Measurements from ENCODE around the gene HES3.

HES3 gene, protein sequence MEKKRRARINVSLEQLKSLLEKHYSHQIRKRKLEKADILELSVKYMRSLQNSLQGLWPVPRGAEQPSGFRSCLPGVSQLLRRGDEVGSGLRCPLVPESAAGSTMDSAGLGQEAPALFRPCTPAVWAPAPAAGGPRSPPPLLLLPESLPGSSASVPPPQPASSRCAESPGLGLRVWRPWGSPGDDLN

DNA sequence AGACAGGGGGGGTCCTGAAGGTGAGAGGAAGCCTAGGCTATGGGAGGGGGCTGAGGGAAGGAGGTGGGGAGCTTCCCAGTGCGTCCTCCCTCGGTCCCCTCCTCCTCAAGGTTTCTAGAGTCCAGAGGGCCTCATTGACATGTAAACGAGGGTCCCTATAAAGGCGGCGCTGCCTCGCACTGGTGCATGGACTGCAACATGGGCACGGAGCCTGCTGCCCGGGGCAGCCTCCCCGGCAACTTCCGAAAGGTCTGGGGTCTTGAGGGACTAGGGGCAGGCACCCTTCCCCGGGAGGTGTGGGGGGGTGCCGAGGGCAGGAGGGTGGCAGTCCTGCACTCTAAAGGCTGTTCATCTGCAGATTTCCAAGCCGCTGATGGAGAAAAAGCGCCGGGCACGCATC lies at the start of gene HES3:
HES3 (plus strand) TSS at position 187 of the 400 bp plus-strand sequence; CDS start at position 374, 187 bp downstream.
- DNase-seq, result no peak

DNA sequence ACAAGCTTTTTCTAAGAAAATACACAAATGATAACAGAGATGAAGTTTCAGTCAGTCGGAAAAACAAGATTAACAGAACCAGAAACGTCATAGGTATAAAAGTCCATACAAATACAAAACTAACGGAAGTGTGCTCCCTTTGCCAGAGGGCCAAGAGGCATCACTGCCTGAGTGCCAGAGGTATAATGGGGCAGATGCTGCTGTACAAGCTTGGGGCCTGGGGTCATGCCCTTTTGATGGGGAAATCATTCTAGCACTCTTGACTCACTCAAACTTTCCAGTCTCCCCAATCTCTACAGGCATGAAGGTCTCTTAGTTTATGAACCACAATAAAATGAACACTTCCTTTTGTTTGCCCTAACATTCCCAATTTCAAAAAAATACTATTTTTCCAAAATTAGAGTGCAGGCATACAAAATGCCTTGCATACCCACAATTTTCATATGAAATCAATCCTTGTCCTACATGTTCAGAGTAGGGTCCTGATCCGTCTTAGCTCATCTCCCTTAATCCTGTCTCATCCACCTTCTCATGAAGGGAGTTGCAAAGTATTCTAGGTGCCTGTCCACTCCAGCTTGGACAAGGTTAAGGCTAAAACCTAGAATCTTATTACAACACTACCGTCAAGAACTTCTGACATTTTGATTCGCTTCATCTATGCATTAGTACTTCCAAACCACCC lies 46.1 kb upstream of the HES3 start:
- DNase-seq, result no peak

DNA sequence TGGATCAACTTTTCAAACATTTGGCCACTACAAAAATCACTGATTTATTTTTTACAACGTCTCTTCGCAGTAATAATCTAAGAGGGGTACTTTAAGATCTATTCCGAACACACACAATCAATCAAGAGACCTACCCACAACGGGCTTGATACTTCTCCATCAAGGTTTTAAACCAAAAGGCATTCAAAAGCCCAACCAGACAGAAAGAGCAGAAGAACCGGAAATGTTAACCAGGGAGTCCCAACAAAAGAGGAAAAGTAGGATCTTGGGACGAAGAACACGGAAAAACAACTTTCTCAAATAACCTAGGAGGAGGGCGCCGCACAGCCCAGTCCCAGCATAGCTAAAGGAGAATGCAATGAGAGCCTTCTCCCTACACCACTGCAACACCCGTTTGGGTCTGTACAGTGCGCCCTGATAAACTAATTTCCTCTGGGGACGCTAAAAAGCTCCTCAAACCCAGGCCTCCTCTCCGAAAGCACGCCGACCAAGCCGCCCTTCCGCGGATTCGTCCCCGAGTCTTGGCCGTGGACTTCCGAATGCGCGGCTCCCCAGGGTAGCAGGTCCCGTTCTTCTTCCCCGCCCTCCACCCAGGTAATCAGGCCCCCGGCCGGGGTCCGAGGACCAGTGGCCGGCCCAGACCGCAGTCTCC lies 45.2 kb upstream of the HES3 start:
- no peak for DNase-seq

DNA sequence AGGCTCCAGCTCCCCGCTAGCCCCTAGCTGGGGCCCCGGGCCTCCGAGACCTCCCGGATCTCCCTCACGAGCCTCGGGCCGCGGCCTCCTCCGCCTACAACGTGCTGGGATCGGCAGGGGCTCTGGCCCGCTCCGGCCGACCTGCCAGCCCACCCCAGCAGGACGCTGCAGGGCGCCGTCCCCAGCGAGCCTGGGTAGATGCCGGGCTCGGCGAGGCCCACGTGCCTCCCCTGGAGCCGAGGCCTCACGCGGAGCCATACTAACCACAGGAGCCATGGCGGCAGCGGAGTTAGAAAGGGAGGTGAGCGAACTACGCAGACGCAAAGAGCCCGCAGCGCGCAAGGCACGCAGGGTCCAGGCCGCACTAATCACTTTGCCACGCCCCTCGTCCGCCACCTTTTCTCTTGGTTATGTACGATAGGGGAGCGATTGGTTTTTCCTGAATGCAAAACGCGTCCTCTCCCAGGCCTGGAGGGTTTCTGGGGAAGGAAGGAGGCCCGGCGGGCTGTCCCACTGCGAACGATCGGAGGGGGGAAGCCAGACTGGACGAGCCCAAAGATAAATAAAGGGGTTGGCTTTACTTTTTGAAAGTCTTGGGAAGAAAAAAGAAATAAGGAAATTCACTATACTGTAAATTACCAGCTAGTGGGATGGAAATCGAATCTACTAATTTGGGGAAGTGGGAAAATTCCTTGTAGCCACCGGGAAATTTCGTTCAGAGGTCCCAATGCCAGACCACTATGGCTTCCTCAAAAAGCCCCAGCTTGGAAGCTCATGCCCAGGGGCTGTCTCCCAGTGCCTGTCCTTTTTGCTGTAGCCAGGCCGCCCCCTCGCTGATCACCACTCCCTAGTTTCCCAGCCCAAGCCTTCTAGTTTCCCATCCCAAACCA lies 44.4 kb upstream of the HES3 start, which contains the start of gene RPL22:
RPL22 (minus strand) TSS at position 298 of the 890 bp plus-strand sequence; CDS start at position 276, 22 bp downstream.
- peak; percentile 97 for DNase-seq

DNA sequence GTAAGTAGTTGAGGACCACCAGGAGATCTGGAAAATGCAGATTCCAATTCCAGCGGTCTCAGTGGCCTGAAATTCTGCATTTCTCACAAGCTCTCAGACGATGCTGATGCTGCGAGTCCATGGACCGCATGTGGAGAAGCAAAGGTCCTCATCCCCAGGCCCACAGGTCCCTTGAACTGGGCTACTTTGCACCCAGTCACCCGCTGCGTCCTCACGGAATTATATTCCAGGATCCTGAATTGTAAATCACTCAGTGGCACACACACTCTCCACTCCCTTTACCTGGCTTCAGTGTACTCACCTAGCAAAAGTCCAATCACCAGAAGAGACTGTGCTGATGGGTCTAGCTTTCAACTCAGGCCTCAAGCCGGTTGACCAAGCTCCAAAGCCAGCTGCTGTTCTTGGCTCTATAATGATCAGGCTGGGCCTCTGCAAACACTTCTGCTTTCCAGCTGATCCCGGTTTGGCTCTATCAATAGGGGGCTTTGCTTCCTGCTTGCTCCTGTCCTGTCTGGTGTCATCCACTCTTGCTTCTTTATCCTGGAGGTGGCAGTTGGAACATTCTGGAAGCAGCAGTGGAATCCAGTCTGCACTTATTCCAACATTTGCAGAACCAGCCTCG lies 43.7 kb upstream of the HES3 start:
- DNase-seq, result no peak

DNA sequence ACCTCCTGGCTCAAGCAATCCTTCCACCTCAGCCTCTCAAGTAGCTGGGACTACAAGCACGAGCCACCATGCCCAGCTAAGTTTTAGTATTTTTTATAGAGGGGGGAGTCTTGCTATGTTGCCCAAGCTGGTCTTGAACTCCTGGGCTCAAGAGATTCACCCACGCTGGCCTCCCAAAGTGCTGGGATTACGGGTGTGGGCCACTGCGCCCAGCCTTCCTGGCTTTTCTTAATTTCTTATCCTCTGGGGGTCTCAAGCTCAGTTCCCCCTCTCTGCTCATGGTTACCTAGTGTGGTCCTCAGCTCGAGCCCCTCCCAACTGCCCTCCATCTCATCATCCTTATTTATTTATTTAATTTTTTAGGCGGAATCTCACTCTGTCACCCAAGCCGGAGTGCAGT lies 41.7 kb upstream of the HES3 start:
- DNase-seq, result no peak

DNA sequence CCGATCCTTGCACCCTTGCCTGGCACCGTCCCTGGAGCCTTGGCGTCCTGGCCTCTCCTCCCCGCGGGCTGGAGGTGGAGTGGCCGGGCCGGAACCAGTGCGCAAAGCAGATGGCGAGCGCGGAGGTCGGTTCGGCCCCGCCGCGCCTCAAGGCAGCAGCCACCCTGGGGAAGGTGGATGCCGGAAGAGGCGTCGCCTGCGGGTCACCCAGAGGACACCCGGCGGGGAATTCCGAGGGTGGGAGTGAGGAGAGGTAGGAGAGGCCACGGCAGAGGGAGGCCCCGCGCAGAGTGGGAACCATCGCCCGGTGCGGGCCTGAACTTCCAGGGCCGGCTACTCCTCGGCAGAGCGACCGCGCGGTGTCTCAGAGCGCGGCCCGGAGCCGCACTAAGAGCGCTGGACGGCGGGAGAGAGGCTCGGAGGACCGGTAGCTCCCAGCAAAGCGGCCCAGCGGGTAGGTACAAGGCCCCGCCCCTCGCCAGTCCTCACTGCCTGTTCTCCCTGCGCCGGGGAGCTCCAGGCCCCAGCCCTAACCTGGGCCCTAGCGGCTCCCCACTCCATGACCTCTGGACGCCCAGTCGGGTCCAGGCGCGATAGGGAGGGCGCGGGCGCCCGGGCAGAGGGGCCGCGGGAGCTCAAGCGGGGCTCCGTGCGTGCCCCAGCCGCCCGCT lies 38.0 kb upstream of the HES3 start, which contains the start of gene RNF207:
RNF207 (plus strand) TSS at position 271 of the 671 bp plus-strand sequence. CDS start 417 bp downstream, outside the sequence.
- peak; percentile 70 for DNase-seq

DNA sequence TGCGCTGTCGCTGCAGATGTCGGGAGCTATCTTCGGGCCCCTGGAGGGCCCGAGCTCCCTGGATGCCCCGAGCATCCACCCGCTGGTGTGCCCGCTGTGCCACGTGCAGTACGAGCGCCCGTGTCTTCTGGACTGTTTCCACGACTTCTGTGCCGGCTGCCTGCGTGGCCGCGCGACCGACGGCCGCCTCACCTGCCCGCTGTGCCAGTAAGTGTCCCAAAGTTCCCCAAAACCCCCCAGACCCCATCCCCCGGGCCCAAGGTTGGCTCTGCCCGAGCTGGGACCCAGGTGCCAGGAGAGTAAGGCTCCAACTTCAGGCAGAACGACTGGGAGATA lies 37.5 kb upstream of the HES3 start:
- no peak for DNase-seq

DNA sequence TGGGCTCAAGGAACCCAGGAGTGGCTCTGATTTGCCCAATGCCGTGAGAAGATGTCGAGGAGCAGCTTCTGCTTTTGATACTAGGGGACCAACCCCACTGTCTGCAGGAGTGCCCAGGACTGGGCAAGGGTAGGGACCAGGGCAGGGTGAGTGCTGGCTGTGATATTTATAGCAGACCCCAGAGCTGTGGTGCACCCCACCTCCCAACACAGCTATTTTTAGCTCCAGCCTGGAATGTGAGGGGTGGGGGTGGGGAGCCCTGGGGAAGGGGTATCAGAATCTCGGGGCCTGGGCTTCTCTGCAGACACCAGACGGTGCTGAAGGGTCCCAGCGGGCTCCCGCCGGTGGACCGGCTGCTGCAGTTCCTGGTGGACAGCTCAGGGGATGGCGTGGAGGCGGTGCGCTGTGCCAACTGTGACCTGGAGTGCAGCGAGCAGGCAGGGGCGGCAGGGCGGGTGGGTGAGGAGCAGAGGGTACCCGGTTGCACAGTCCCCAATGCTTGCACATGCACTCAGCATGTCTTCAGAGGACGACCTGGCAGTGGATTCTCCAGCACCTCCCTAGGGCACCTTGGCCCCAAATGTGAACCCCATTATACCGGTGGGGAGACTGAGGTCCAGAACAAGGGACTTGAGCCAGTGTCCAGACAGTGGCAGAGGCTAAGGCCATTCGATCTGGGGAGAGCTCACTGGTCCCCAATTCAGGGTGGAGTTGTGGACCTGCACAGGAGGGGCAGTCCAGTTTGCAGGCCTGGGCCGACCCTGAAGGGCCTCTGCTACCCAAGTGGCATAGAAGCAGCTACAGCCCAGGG lies 36.7 kb upstream of the HES3 start:
- DNase-seq, result no peak

DNA sequence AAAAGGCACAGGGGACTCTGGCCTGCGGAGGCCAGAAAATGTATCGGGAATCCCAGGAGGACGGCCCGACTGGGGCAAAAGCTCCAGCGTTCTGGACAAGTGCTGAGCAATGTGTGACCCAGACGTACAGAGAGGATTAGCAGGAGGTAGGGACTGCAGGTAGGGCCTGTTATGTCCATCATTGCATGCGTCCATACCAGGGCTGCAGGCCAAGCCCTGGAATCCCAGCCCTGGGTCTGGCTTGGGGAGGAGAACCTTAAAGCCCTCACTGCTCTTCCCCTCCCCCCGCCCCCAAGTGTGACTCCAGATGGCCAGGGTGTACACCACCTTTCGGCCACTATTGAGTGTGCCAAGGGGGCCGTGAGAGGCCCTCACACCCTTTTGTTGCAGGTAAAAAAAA lies 36.1 kb upstream of the HES3 start:
- DNase-seq, result no peak

DNA sequence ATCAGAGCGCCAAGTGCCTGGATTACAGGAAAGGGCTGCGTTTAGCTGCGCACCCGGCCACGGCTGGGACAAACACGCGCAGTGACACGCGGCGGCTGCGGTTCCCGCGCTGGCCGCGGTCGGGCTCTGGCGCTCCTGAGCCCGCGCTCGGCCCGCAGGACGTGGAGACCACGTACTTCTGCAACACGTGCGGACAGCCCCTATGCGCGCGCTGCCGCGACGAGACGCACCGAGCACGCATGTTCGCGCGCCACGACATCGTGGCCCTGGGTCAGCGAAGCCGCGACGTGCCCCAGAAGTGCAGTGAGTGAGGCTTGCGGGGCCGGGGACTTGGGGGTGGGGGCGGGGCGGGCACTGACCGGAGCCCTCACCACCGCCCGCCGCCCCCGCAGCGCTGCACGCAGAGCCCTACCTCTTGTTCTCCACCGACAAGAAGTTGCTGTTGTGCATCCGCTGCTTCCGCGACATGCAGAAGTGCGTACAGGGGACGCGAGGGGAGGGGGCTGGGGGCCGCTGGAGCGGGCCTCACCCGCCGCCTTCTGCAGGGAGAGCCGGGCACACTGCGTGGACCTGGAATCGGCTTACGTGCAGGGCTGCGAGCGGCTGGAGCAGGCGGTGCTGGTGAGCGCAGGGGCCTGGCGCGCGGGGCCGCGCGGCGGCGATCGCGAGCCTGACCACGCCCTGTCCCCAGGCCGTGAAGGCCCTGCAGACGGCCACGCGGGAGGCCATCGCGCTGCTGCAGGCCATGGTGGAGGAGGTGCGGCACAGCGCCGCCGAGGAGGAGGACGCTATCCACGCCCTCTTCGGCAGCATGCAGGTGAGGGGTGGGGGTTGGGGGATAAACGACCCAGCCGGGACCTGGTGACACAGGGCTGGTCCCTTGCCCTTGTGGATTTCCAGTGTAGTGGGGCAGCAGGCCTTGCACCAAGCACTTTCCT lies 35.0 kb upstream of the HES3 start:
- peak; percentile 23 for DNase-seq

DNA sequence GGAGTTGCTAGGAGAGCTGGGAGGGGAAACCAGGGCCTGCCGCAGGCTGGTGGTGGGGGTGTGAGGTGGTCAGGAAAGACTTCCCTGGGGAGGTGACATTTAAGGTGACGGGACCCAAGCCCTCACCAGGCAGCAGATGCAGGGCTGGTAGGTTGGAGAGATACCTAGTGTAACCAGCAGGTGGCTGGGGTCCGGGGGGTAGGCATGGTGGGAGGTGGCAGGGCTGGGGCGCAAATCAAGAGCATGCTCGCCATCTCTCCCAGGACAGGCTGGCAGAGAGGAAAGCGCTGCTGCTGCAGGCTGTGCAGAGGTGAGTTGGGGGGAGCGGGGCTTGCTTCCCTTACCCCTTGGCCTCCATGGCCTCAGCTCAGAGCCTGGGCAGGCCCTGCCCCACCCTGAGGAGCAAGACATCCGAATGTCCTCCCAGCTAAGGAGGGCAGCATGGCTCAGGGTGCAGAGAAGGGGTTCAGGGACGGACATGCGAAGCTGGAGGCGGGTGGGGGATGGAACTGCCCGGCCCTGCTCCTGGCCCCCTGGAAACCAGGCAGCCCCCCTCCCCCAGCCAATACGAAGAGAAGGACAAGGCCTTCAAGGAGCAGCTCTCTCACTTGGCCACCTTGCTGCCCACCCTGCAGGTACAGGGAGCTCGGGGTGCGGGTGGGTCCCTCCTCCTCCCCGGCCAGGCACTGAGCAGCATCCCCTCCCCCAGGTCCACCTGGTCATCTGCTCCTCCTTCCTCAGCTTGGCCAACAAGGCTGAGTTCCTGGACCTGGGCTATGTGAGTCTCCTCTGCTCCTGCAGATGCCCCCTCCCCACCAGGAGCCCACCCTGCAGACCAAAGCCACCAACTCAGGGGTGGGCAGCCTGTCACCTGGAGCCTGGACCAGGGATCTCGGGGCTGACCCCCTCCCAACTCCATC lies 34.1 kb upstream of the HES3 start:
- DNase-seq, result no peak

DNA sequence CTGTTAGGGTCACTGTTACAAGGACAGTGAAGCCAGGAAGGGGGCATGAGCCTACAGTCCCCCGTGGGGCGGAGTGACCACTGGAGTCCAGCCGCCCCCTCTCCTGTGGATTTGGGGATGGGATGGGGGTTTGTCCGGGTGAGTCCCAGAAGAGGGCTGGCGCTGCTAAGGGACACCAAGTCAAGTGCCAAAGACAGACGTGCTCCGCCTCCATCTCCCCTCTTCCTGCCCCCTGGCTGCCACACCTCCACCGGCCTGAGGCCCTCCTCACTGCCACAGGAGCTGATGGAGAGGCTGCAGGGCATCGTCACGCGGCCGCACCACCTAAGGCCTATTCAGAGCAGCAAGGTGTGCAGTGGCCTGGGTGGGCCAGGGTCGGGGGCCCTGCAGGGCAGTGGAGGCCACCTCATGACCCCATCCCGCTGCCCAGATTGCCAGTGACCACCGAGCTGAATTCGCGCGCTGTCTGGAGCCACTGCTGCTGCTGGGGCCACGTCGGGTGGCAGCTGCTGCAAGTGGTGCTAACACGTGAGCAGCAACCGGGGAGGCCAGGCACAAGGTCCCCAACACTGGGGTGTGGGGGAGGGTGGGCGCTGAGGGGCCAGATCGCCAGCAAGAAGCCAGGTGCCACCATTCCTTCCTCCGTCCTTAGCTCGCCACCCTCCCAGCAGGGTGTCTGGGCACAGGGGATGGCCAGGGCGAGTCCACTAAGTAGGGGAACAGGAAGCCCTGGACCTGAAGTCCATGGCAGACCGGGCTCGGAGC lies 33.2 kb upstream of the HES3 start:
- DNase-seq, result no peak

DNA sequence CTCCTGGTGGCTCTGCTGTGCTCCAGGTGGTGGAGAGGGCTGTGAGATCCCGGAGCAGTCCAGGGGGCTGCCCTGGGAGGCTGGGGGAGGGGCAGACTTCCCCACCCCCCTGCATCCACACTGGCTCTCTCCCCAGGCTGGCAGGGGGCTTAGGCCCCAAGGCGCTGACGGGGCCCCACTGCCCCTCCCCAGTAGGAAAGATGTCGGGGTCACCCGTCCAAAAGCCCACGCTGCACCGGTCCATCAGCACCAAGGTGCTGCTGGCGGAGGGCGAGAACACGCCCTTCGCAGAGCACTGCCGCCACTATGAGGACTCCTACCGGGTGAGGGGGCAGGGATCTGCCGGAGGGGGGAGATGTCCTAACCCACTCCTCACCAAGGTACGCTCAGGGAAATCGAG lies 32.2 kb upstream of the HES3 start:
- no peak for DNase-seq

DNA sequence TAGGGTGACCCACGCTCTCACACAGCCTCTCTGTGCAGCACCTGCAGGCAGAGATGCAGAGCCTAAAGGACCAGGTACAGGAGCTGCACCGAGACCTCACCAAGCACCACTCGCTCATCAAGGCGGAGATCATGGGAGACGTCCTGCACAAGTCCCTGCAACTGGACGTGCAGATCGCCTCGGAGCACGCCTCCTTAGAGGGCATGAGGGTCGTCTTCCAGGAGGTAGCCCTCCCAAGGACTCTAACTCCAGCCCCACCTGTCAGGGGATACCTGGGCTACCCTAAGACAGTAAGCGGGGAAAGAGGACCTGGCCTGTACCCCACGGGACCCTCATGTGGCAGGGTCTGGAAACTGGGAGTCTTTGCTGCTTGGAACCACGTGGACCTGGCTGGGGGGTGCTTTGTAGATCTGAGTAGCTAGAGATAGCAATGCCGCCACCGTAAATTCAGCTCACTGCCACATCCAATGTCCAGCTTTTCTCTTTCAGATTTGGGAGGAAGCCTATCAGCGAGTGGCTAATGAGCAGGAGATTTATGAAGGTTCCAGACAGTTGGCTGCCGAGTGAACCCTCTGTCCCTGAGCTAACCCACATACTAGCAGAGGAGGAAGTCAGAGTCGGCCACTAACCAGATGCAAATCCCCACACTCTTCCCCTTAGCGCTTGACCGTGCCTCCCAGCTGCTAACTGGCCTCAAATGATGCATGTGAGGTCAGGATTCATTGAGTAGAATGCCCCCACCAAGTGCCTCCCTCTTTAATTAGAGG lies 31.6 kb upstream of the HES3 start:
- DNase-seq, result no peak

DNA sequence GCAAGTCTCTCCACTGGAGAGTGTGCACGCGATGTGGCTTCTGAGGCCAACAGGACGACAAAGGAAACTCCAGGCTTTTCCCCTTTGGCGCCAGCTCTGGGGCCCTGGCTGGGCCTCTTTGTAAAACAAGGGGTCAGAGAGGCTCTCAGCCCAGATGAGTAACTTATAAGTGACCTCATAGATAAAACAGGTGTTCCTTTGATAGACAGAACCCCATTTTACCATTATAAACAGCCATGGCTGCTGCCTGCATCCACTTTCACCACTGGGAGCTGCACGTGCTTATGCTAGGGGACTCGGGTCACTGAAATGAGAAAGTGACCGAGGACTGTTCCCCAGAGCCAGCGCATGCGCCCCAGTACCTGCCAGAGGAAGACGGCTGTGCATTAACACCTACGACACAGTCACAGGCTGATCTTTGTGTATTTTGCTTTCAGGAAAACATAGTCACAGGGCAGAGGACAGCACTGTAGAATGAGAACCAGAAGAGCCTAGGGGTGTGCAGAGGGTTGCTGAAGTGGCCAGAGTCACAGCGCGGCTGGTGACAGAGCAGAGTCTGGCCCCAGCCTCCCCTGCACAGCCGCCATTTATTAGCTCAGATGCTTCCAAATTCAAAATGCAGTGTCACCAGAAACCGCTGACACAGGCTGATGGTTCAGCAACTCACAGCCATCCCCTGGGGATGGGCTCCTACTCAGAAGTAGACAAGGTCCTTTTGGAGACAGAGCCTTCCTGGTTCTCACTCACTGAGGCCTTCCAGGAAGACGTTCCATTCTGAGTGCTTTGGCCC lies 25.4 kb upstream of the HES3 start:
- no peak for DNase-seq
